Endothelial cell (in vitro differentiated cells): ENCODE measurements around the gene PDPK1. TPM values are rescaled to one million over a fixed set of nuclear protein-coding genes. Genes with fewer than 3 reads are reported as not detected.

Experiments
- DNase-seq: peaks from one replicate; pipeline ENCODE4 v3.0.0; 2021; ENCODE audit warnings: low spot score
- H3K27ac Mint-ChIP-seq: one replicate; pipeline ENCODE4 v1.8.0; 2021; ENCODE audit warnings: mixed read lengths, inconsistent platforms; ENCODE audit not compliant: unreplicated experiment
- H3K27me3 Mint-ChIP-seq: one replicate; pipeline ENCODE4 v1.8.0; 2021; ENCODE audit warnings: mild to moderate bottlenecking, moderate library complexity, mixed read lengths, inconsistent platforms; ENCODE audit not compliant: unreplicated experiment
- H3K36me3 Mint-ChIP-seq: one replicate; pipeline ENCODE4 v1.8.0; 2021; ENCODE audit warnings: mild to moderate bottlenecking, low read depth, mixed read lengths, inconsistent platforms; ENCODE audit not compliant: unreplicated experiment
- H3K4me1 Mint-ChIP-seq: one replicate; pipeline ENCODE4 v1.8.0; 2021; ENCODE audit warnings: mild to moderate bottlenecking, mixed read lengths, inconsistent platforms; ENCODE audit not compliant: unreplicated experiment
- H3K4me3 Mint-ChIP-seq: one replicate; pipeline ENCODE4 v1.8.0; 2021; ENCODE audit warnings: mild to moderate bottlenecking, mixed read lengths, inconsistent platforms; ENCODE audit not compliant: unreplicated experiment
- H3K9me3 Mint-ChIP-seq: one replicate; pipeline ENCODE4 v1.8.0; 2021; ENCODE audit warnings: mixed read lengths, inconsistent platforms; ENCODE audit not compliant: unreplicated experiment
- CTCF ChIP-seq: fragments of 200-600 bp; sonication (generic); IDR thresholded peaks from one replicate; pipeline ENCODE4 v1.5.0; 2021; ENCODE audit warnings: antibody characterized with exemption; ENCODE audit not compliant: unreplicated experiment
- total RNA-seq: library from RNA; stranded (reverse); fragmentation: NEBNext Ultra II Directional; extraction: Animal tissue kit (Norgen Biotek cat#: 25700); gene quantifications from one replicate; pipeline ENCODE4 v1.2.1, GENCODE V29; 2021; ENCODE audit not compliant: unreplicated experiment

The PDPK1 gene
- total RNA-seq, 1 donor from 2014 or later: 33.6 TPM

DNA sequence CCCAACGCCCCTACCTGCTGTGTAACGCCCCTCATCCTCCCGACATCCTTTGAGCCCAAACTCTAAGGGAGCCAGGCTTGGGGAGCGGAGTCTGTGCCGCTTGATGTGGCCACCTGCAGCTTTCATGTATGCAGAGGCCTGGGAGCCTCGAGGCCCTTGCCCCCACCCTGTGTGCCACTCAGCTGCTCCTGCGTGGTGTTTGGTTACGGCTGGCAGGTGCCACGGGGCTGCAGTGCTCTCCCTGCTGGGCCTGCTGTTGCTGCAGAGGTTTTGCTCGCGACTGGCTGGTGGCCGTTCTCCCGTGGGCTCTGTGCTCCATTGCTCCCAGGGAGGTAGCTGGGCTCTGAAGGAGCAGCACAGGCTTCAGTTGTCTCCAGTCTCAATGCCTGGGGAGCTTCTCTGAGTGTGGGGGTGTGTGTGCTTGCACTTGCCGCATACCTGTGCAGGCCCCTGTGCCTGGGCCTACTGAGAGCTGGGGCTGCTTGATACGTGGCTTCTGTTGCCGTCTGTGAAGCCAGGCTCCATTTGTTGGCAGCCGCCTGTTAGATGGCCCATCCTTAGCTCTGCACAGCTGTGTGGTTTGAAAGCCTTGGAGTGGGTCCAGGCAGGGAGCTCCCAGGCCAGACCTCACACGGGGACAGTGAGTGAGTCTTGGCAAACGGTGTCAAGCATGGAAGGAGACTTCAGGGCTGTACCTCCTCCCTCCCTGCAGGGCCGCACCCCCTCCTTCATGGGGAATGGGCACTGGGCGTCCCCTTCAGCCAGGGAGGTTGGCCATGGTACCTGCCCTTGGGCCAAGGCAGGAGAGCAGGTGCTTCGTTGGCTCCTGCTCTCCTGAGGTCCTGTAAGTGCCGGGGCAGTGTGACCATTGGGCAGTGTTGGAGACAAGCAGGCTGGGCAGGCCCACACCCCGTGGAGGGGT, 47.2 kb downstream of the PDPK1 start:
- H3K9me3 Mint-ChIP-seq: no peaks in the 10 kb centered on the region
- H3K27me3 Mint-ChIP-seq: no peaks in the 10 kb centered on the region
- H3K27ac Mint-ChIP-seq: no peak overlapping the region
- no peak overlapping the region for H3K4me3 Mint-ChIP-seq
- DNase-seq: no peak
- H3K36me3 Mint-ChIP-seq: peaks cover 21% of the 10 kb centered on the region
- no peaks in the 10 kb centered on the region for H3K4me1 Mint-ChIP-seq
- no peak for TF ChIP-seq CTCF

- Mint-ChIP-seq H3K36me3 (peaks cover 21% of the 10 kb centered on the region), H3K4me3 (no peak overlapping the region), H3K27ac (no peak overlapping the region), H3K27me3 (no peaks in the 10 kb centered on the region), H3K9me3 (no peaks in the 10 kb centered on the region), H3K4me1 (no peaks in the 10 kb centered on the region)
- no peak for TF ChIP-seq CTCF
- no peak for DNase-seq
Measured at GRCh38 chr16:2585651-2586081, 47.8 kb downstream of the PDPK1 start.

DNA sequence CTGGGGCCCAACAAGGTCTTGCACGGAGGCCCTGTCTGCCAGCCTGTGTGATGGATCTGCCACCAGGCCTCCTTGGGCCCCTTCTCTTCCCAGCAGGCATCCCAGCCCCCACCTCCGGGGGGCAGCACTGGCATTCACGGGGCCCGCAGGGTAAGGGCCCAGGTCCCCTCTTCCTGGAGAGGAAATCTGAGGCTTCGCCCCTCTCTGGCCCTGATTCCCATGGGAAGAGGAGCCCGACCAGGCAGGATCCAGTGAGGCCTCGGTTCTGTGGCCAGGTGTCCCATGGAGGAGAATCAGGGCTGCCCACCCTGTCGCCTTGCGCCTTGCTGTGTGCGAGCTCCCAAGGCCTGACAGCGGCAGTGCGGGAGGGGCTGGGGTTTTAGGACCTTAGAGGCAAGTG, 48.4 kb downstream of the PDPK1 start:
- peak; percentile 27 for TF ChIP-seq CTCF
- H3K4me1 Mint-ChIP-seq: no peaks in the 10 kb centered on the region
- H3K27ac Mint-ChIP-seq: no peak overlapping the region
- no peak overlapping the region for H3K4me3 Mint-ChIP-seq
- no peaks in the 10 kb centered on the region for H3K9me3 Mint-ChIP-seq
- H3K36me3 Mint-ChIP-seq: peaks cover 21% of the 10 kb centered on the region
- no peaks in the 10 kb centered on the region for H3K27me3 Mint-ChIP-seq
- no peak for DNase-seq

GRCh38 chr16:2586901-2587480, 49.2 kb downstream of the PDPK1 start:
- H3K36me3 Mint-ChIP-seq: peaks cover 21% of the 10 kb centered on the region
- H3K27ac Mint-ChIP-seq: peak overlapping the region; percentile 12
- TF ChIP-seq CTCF: no peak
- no peaks in the 10 kb centered on the region for H3K9me3 Mint-ChIP-seq
- peaks cover under 1% of the 10 kb centered on the region for H3K27me3 Mint-ChIP-seq
- no peak for DNase-seq
- H3K4me3 Mint-ChIP-seq: peak overlapping the region; percentile 56
- H3K4me1 Mint-ChIP-seq: no peaks in the 10 kb centered on the region
